Measurements from ENCODE around the gene PDE4D. TPM values are rescaled to one million over a fixed set of nuclear protein-coding genes. Genes with fewer than 3 reads are reported as not detected.
A peak's percentile ranks its signal among the peaks of the same experiment; 100 is the strongest.

PDE4D gene
- total RNA-seq, 4 donors from 2014 or later = 6.0 to 36.2 (median 10.0) TPM

DNA sequence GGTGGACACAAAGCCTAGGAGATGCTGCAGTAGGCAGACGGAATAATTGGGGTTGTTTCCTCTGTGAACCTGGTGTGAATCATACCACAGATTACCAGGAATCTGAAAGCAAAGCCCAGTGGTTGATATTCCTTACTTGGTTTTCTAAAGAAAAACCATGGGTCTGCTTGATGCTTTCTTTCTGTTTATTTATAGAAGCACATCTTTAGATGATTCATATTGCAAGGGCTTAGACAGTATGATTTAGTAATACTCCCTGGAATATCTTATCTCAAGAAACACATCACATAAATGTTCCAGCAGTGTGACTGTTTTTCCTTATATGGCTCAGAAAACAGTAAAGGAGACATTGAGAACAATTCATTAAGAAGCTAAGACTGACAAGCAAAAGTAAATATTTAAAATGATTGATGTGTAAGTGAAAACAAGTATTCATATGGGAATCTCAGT lies 687.4 kb downstream of the PDE4D start:
- intact Hi-C loops (cut with DNase I) = no loop called here
- no peaks in the 10 kb centered on the region for H3K4me1 ChIP-seq
- no peak for DNase-seq
- no peak for TF ChIP-seq POLR2A (IDR thresholded peaks at IDR 0.05)
- TF ChIP-seq, protein P1, sequence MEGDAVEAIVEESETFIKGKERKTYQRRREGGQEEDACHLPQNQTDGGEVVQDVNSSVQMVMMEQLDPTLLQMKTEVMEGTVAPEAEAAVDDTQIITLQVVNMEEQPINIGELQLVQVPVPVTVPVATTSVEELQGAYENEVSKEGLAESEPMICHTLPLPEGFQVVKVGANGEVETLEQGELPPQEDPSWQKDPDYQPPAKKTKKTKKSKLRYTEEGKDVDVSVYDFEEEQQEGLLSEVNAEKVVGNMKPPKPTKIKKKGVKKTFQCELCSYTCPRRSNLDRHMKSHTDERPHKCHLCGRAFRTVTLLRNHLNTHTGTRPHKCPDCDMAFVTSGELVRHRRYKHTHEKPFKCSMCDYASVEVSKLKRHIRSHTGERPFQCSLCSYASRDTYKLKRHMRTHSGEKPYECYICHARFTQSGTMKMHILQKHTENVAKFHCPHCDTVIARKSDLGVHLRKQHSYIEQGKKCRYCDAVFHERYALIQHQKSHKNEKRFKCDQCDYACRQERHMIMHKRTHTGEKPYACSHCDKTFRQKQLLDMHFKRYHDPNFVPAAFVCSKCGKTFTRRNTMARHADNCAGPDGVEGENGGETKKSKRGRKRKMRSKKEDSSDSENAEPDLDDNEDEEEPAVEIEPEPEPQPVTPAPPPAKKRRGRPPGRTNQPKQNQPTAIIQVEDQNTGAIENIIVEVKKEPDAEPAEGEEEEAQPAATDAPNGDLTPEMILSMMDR (IDR thresholded peaks at IDR 0.05) = no peak
- peak overlapping the region in 3 of 4 donors; percentile 53 to 61 (median 53) for H3K27ac ChIP-seq
- no peak overlapping the region for H3K4me3 ChIP-seq
- WGBS, 2 donors = 44 to 47% methylated on average over 1 of the region's 1 CpG
- H3K9me3 ChIP-seq = no peaks in the 10 kb centered on the region
- no peaks in the 10 kb centered on the region for H3K36me3 ChIP-seq
- H3K27me3 ChIP-seq = no peaks in the 10 kb centered on the region

DNA sequence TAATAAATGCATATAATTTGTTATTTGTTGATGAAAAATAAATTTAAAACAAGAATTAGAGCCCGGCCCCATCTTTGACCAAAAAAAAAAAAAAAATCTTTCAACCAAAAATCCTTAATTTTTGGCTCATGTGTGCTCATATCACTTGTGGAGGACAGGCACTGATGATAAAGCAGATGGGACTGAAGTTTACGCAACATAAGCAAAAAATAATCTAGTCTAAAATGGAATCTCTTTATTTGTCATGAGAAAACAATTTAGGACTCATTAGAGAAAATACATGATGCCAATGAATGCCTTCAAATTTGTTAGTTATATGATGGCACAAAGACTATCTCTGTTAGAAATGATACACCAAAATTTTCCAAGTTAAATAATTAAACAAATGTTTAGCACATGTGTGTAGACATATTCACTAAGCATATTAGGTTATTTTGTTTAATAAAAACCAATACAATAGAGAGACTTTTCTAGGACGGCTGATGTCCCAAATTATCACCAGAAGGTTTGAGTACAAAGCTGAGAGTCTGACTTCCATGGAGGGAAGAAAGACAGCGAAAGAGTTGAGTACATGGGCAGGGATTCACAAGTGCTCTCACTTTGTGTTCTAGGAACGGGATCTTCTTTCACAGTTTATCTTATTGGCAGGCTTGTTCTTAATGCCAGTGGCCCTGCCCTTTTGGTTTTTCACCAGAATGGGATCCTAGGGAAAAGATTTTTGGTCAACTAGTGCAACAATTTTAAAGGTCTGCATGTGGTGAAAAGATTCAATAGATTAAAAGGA lies 689.2 kb downstream of the PDE4D start:
- H3K27ac ChIP-seq = peak overlapping the region in 3 of 4 donors; percentile 4 to 43 (median 14)

DNA sequence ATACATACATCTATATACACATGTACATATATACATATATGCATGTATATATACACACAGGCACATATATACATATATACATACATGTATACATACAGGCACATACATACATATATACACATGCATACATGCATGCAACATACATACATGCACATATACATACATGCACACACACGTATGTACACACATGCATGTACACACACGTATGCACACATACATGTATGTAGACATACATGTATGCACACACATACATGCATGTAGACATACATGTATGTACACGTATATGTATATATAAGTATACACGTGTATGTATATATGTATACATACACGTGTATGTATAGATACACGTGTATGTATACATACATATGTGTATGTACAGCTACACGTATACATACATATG lies 693.7 kb downstream of the PDE4D start:
- no peak overlapping the region for H3K4me3 ChIP-seq
- no peak overlapping the region for H3K27ac ChIP-seq
- DNase-seq = no peak
- TF ChIP-seq POLR2A (IDR thresholded peaks at IDR 0.05) = no peak
- TF ChIP-seq, protein P1 (IDR thresholded peaks at IDR 0.05) = no peak
- intact Hi-C loops (cut with DNase I) = no loop called here
- H3K27me3 ChIP-seq = no peaks in the 10 kb centered on the region
- 81 to 83% methylated on average over 7 of the region's 7 CpGs for WGBS, 2 donors
- H3K9me3 ChIP-seq = no peaks in the 10 kb centered on the region
- H3K4me1 ChIP-seq = no peaks in the 10 kb centered on the region
- H3K36me3 ChIP-seq = no peaks in the 10 kb centered on the region

More for the DNA sequence above, 689.2 kb downstream of the PDE4D start:
- H3K4me1 ChIP-seq = no peaks in the 10 kb centered on the region
- no peaks in the 10 kb centered on the region for H3K27me3 ChIP-seq
- no peaks in the 10 kb centered on the region for H3K9me3 ChIP-seq
- TF ChIP-seq, protein P1 (IDR thresholded peaks at IDR 0.05) = no peak
- TF ChIP-seq POLR2A (IDR thresholded peaks at IDR 0.05) = no peak
- H3K4me3 ChIP-seq = no peak overlapping the region
- intact Hi-C loops (cut with DNase I) = no loop called here
- no peaks in the 10 kb centered on the region for H3K36me3 ChIP-seq
- 72 to 77% methylated on average over 5 of the region's 5 CpGs for WGBS, 2 donors
- DNase-seq = no peak

DNA sequence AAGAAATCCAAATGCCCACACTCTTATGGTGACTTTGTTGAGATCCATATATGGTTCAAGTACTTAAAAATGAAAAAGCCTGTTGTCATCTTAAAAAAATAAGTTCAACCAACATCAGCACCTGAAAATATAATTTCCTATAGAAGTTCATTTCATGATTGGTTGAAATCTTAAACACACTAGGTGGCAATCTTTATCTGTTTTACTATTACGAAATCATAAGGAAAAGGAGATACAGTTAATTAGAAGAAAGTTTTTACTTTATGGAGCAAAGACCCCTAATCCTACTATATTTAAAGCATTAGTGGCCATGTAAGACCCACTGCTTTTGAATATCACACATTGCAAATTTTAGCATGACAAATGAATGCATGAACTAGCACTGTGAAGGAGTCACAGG lies 694.7 kb downstream of the PDE4D start:
- H3K27me3 ChIP-seq = no peaks in the 10 kb centered on the region
- H3K27ac ChIP-seq = peak overlapping the region in 1 of 4 donors; percentile 19
- no peak overlapping the region for H3K4me3 ChIP-seq
- H3K4me1 ChIP-seq = no peaks in the 10 kb centered on the region
- no peak for DNase-seq
- TF ChIP-seq, protein P1 (IDR thresholded peaks at IDR 0.05) = no peak
- TF ChIP-seq POLR2A (IDR thresholded peaks at IDR 0.05) = no peak
- no peaks in the 10 kb centered on the region for H3K9me3 ChIP-seq
- no peaks in the 10 kb centered on the region for H3K36me3 ChIP-seq
- WGBS, 2 donors = 91 to 92% methylated on average over 1 of the region's 1 CpG
- intact Hi-C loops (cut with DNase I) = no loop called here

DNA sequence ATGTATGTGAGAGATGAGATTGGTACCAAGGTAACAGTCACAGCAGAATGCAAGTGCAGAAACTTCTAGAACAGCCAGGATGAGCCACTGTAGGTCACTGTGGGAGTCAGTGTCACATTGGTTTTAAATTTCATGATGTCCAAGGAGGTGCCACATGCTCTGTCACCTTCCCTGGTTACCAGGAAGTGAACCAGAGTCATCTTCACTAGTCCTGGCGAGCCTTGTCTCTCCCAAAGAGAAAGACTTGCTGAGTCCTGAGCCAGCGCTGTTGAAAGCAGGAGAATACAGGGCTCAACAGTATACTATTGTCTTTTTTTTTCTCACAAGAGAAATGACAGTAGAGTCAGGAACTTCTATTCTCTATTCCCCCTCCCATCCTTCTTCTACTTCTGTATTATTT lies 695.2 kb downstream of the PDE4D start:
- intact Hi-C loops (cut with DNase I) = no loop called here
- DNase-seq = no peak
- no peak for TF ChIP-seq POLR2A (IDR thresholded peaks at IDR 0.05)
- TF ChIP-seq, protein P1 (IDR thresholded peaks at IDR 0.05) = no peak
- Histone ChIP-seq H3K9me3 (no peaks in the 10 kb centered on the region), H3K4me3 (no peak overlapping the region), H3K36me3 (no peaks in the 10 kb centered on the region), H3K27me3 (no peaks in the 10 kb centered on the region), H3K27ac (peak overlapping the region in 1 of 4 donors; percentile 19), H3K4me1 (no peaks in the 10 kb centered on the region)
- WGBS, 2 donors = 81 to 90% methylated on average over 2 of the region's 2 CpGs

Data from esophagus squamous epithelium (tissue), 5 donors.